HCT116 (cell line): ENCODE data around the gene ETS1. TPM values are rescaled to one million over a fixed set of nuclear protein-coding genes. Genes with fewer than 3 reads are reported as not detected.

ENCODE experiments used
- ATAC-seq: fragments of 200-7000 bp; cut with Tn5 transposase; 2 replicates; pipeline ENCODE4 v1.9.1; 2020; ENCODE audit warnings: mild to moderate bottlenecking, moderate library complexity
- BruUV-seq: library from RNA; stranded (reverse); fragments of 400-500 nt; replicated peaks from 2 replicates; lab custom pipeline; 2021; lab: Mats Ljungman, UMichigan
- CTCF ChIA-PET: fragments of 300-600 bp; sonication (Branson Sonifier 250); formaldehyde crosslinking; loops from one replicate; lab custom pipeline; 2021; ENCODE audit warnings: antibody characterized with exemption; lab: Charles Lee
- POLR2A ChIA-PET: fragments of 300-600, 350-600 bp; sonication (Branson Sonifier 250); formaldehyde crosslinking; loops from one replicate; lab custom pipeline; 2021; ENCODE audit warnings: antibody characterized with exemption; lab: Charles Lee
- RAD21 ChIA-PET, 2 experiments: fragments of 300-600 bp; sonication (Branson Sonifier 250); formaldehyde crosslinking; loops; one replicate each; lab custom pipeline; 2023; ENCODE audit warnings: low total read pairs in 2 of 2; ENCODE audit not compliant: uncharacterized antibody in 2 of 2, unreplicated experiment in 2 of 2, low non-redundant PET in 1 of 2; lab: Charles Lee
- DNase-seq: peaks from one replicate; pipeline ENCODE4 v3.0.0-alpha.2; 2010; ENCODE audit warnings: low read depth, low spot score
- H2AFZ ChIP-seq: fragments of 200-600 bp; shearing (Covaris generic), sonication (generic); 2 replicates; pipeline ENCODE4 v1.6.1; 2017; ENCODE audit warnings: low read depth, mixed run types, mixed read lengths, antibody characterized with exemption, low read length; ENCODE audit not compliant: poor library complexity, severe bottlenecking
- H3K27ac ChIP-seq: 2 replicates; pipeline ENCODE4 v1.5.1; 2012; ENCODE audit warnings: low read depth, low read length
- H3K27me3 ChIP-seq: fragments of 200-600 bp; sonication (generic); 2 replicates; pipeline ENCODE4 v1.6.1; 2016; ENCODE audit warnings: mixed run types, low read length, mixed read lengths; ENCODE audit not compliant: insufficient read depth
- H3K36me3 ChIP-seq, 2 experiments: fragments of 200-500 bp in 1 of 2; fragments of 200-600 bp in 1 of 2; sonication (Bioruptor generic) in 1 of 2; sonication (generic) in 1 of 2; 2 replicates each; pipeline versions ENCODE4 v1.5.1 to v1.6.1; 2014 to 2016; ENCODE audit warnings: low read length in 2 of 2, inconsistent platforms in 1 of 2, mixed read lengths in 1 of 2, mixed run types in 1 of 2; ENCODE audit not compliant: insufficient read depth in 2 of 2, control insufficient read depth in 1 of 2
- H3K4me1 ChIP-seq, 2 experiments: fragments of 200-600 bp in 1 of 2; sonication (generic) in 1 of 2; 2 replicates each; pipeline versions ENCODE4 v1.5.1 to v1.6.1; 2012 to 2017; ENCODE audit warnings: low read length in 2 of 2, inconsistent platforms in 1 of 2, mild to moderate bottlenecking in 1 of 2, mixed read lengths in 1 of 2, mixed run types in 1 of 2, moderate library complexity in 1 of 2; ENCODE audit not compliant: insufficient read depth in 2 of 2, control insufficient read depth in 1 of 2
- H3K4me2 ChIP-seq: fragments of 200-600 bp; sonication (generic); 2 replicates; pipeline ENCODE4 v1.6.1; 2017; ENCODE audit warnings: mixed run types, low read length, mixed read lengths
- H3K4me3 ChIP-seq, 2 experiments: fragments of 200-600 bp in 1 of 2; sonication (generic) in 1 of 2; replicated peaks in 1 of 2; 2 replicates each; pipeline ENCODE4 v1.5.1; 2011 to 2016; ENCODE audit warnings: low read length in 2 of 2, control low read depth in 1 of 2, low read depth in 1 of 2, mild to moderate bottlenecking in 1 of 2, mixed read lengths in 1 of 2, mixed run types in 1 of 2
- H3K79me2 ChIP-seq: fragments of 200-600 bp; sonication (generic); 2 replicates; pipeline ENCODE4 v1.6.1; 2017; ENCODE audit warnings: mild to moderate bottlenecking, mixed run types, low read length, moderate library complexity, mixed read lengths; ENCODE audit not compliant: insufficient read depth
- H3K9ac ChIP-seq: fragments of 200-600 bp; sonication (generic); 2 replicates; pipeline ENCODE4 v1.6.1; 2016; ENCODE audit warnings: low read length, mixed read lengths
- H3K9me2 ChIP-seq: fragments of 200-600 bp; sonication (generic), shearing (Covaris generic); 2 replicates; pipeline ENCODE4 v1.6.1; 2017; ENCODE audit warnings: mixed run types, mild to moderate bottlenecking, moderate library complexity; ENCODE audit not compliant: insufficient read depth
- H3K9me3 ChIP-seq, 2 experiments: fragments of 200-500 bp in 1 of 2; fragments of 200-600 bp in 1 of 2; sonication (Bioruptor generic) in 1 of 2; sonication (generic) in 1 of 2; 2 replicates each; pipeline ENCODE4 v1.6.1; 2014 to 2017; ENCODE audit warnings: low read length in 2 of 2, mixed read lengths in 2 of 2, inconsistent platforms in 1 of 2, low read depth in 1 of 2, mild to moderate bottlenecking in 1 of 2, mixed run types in 1 of 2, moderate library complexity in 1 of 2; ENCODE audit not compliant: control insufficient read depth in 1 of 2, insufficient read depth in 1 of 2
- H4K20me1 ChIP-seq: fragments of 200-600 bp; sonication (generic), shearing (Covaris generic); 2 replicates; pipeline ENCODE4 v1.6.1; 2017; ENCODE audit warnings: mixed run types, mild to moderate bottlenecking, moderate library complexity; ENCODE audit not compliant: insufficient read depth
- ATF3 ChIP-seq: IDR thresholded peaks from 2 replicates; pipeline ENCODE4 v1.6.1; 2012
- CEBPB ChIP-seq: IDR thresholded peaks from 2 replicates; pipeline ENCODE4 v1.6.1; 2012; ENCODE audit warnings: low read depth
- EGR1 ChIP-seq: IDR thresholded peaks from 2 replicates; pipeline ENCODE4 v1.6.1; 2012; ENCODE audit warnings: low read depth
- ELF1 ChIP-seq: IDR thresholded peaks from 2 replicates; pipeline ENCODE4 v1.6.1; 2012; ENCODE audit warnings: low read depth, borderline replicate concordance
- EZH2 ChIP-seq: fragments of 200-600 bp; sonication (generic); IDR thresholded peaks from 2 replicates; pipeline ENCODE4 v1.6.1; 2017; ENCODE audit warnings: antibody characterized with exemption, mixed run types
- FOSL1 ChIP-seq: IDR thresholded peaks from 2 replicates; pipeline ENCODE4 v1.6.1; 2012; ENCODE audit warnings: low read depth
- JUND ChIP-seq: IDR thresholded peaks from 2 replicates; pipeline ENCODE4 v1.6.1; 2012
- POLR2AphosphoS5 ChIP-seq: IDR thresholded peaks from 2 replicates; pipeline ENCODE4 v1.6.1; 2011; ENCODE audit warnings: mild to moderate bottlenecking, low read depth, low read length, moderate library complexity
- SP1 ChIP-seq: IDR thresholded peaks from 2 replicates; pipeline ENCODE4 v1.6.1; 2012; ENCODE audit warnings: low read depth
- SRF ChIP-seq: IDR thresholded peaks from 2 replicates; pipeline ENCODE4 v1.6.1; 2012; ENCODE audit warnings: low read depth
- TCF7L2 ChIP-seq: IDR thresholded peaks from 2 replicates; pipeline ENCODE4 v1.7.0; 2011; ENCODE audit warnings: borderline replicate concordance, inconsistent platforms; ENCODE audit not compliant: insufficient read depth, insufficient read length; ENCODE audit errors: extremely low read depth
- YY1 ChIP-seq: IDR thresholded peaks from 2 replicates; pipeline ENCODE4 v1.6.1; 2011; ENCODE audit warnings: low read length, low read depth, moderate library complexity, mild to moderate bottlenecking; ENCODE audit not compliant: insufficient replicate concordance; ENCODE audit errors: extremely low read depth
- ZNF274 ChIP-seq: fragments of 200-500 bp; sonication (Bioruptor generic); IDR thresholded peaks from 2 replicates; pipeline ENCODE4 v1.6.1; 2014; ENCODE audit warnings: mild to moderate bottlenecking, low read depth, low read length, inconsistent platforms
- intact Hi-C: fragments of 100-400 bp; cut with micrococcal nuclease; formaldehyde crosslinking; loops from 2 replicates; pipeline ENCODE4 v1.10.0; 2022
- total RNA-seq: library from RNA; stranded (reverse); gene quantifications from one replicate; pipeline ENCODE4 v1.2.1, GENCODE V29; 2021; ENCODE audit not compliant: unreplicated experiment
- TF ChIP-seq, protein P1 (sequence below): IDR thresholded peaks from 2 replicates; pipeline ENCODE4 v1.6.1; 2012

Gene ETS1
- total RNA-seq, 1 experiment from 2014 or later = 9.2 TPM

GRCh38 chr11:128613300-128613995, 26.1 kb upstream of the ETS1 start:
- Histone ChIP-seq H3K9ac (no peak overlapping the region), H3K4me2 (no peak overlapping the region), H3K4me3 (no peak overlapping the region), H3K79me2 (no peaks in the 10 kb centered on the region), H2AFZ (no peak overlapping the region), H3K9me3 (no peaks in the 10 kb centered on the region), H3K9me2 (no peaks in the 10 kb centered on the region), H3K4me1 (no peaks in the 10 kb centered on the region), H3K27ac (no peak overlapping the region), H3K27me3 (peaks cover 73% of the 10 kb centered on the region), H4K20me1 (no peaks in the 10 kb centered on the region), H3K36me3 (no peaks in the 10 kb centered on the region)
- intact Hi-C loops = no loop called here
- no peak for DNase-seq
- BruUV-seq = no TSS peak
- POLR2A ChIA-PET = no interaction called here
- CTCF ChIA-PET = no interaction called here
- ATAC-seq = no peak
- RAD21 ChIA-PET = no interaction called here
- TF ChIP-seq CEBPB (no peak), TCF7L2 (no peak), YY1 (no peak), SP1 (no peak), ZNF274 (no peak), SRF (no peak)
- TF ChIP-seq, protein P1, sequence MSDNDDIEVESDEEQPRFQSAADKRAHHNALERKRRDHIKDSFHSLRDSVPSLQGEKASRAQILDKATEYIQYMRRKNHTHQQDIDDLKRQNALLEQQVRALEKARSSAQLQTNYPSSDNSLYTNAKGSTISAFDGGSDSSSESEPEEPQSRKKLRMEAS = no peak

DNA sequence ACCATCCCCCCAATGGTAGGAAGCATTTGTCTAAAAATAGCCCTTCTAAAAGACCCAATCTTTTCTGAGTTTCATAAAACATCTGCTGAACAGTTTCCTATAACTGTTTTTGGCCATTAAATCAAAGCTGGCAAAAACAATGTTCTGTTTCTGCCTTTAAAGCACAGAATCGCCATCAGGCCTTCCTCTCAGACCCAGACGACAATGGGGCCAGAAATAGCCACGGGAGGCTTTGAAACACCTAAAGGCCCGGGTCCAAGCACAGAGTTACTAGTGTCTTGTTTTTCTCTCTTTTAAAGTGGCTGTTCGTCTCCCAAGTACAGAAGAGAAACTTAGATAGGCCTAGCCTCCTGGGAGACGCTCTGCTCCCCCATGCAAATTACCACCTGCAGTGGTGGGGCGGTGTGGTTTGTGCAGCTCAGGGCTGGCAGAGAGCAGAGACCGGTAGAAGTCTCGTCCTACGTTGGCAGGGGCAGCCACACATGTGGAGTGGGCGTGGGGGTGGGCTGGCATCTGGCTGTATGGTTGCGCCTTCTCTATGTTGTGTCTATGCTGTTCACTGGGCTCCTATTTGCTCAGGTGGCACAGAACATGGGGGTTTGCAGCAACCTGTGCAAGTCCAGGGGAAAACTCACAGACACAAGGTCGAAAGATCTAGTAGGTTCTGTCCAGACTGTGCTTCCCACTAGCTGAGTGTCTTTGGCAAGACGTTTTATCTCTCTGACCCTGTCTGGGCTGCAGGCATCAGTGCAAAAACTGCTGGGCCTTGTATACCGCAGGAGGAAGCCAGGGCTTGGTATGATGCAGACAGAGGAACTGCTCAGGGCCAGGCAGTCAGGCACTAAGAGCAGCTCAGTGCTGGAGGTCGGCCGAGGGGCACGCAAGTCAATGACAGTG, 23.6 kb upstream of the ETS1 start:
- Histone ChIP-seq H3K9me2 (no peaks in the 10 kb centered on the region), H3K27ac (no peak overlapping the region), H3K4me2 (no peak overlapping the region), H2AFZ (no peak overlapping the region), H3K9me3 (no peaks in the 10 kb centered on the region), H3K36me3 (no peaks in the 10 kb centered on the region), H3K4me1 (no peaks in the 10 kb centered on the region), H3K79me2 (no peaks in the 10 kb centered on the region), H4K20me1 (no peaks in the 10 kb centered on the region), H3K9ac (no peak overlapping the region), H3K4me3 (no peak overlapping the region), H3K27me3 (peaks cover 76% of the 10 kb centered on the region)
- DNase-seq (no peak), ATAC-seq (no peak)
- no TSS peak for BruUV-seq
- intact Hi-C loops = no loop called here
- POLR2A ChIA-PET = no interaction called here
- RAD21 ChIA-PET = no interaction called here
- CTCF ChIA-PET = no interaction called here
- TF ChIP-seq ELF1 = no peak
- no peak for TF ChIP-seq FOSL1
- no peak for TF ChIP-seq JUND
- TF ChIP-seq ATF3 = no peak
- no peak for TF ChIP-seq CEBPB
- TF ChIP-seq EZH2 = no peak
- TF ChIP-seq, protein P1 = no peak
- TF ChIP-seq EGR1 = no peak
- TF ChIP-seq SP1 = no peak
- no peak for TF ChIP-seq POLR2AphosphoS5
- TF ChIP-seq ZNF274 = no peak
